ENCODE data around the gene GID4.

GID4 gene

GRCh38 chr17:18041776-18042175, 2.6 kb downstream of the GID4 start:
- peaks cover 0 to 5% of the 10 kb centered on the region in 2 donors for H3K36me3 ChIP-seq (ENCODE audit: control insufficient read depth in 1 of 2, insufficient read depth in 2 of 2, low read length in 2 of 2)
- H3K9ac ChIP-seq (ENCODE audit: low read depth in 1 of 2, low read length in 2 of 2): no peak overlapping the region
- H3K9me3 ChIP-seq (ENCODE audit: control insufficient read depth in 1 of 2, low read length in 2 of 2): no peaks in the 10 kb centered on the region
- peaks cover 22% of the 10 kb centered on the region in 2 donors for H3K4me1 ChIP-seq (ENCODE audit: control insufficient read depth in 1 of 2, insufficient read depth in 2 of 2, low read length in 2 of 2)
- no peak overlapping the region for H3K4me3 ChIP-seq (ENCODE audit: low read depth in 1 of 2, low read length in 2 of 2)
- no peaks in the 10 kb centered on the region for H3K27me3 ChIP-seq (ENCODE audit: control insufficient read depth in 1 of 2, insufficient read depth in 2 of 2, low read length in 2 of 2)
- no peak overlapping the region for H3K27ac ChIP-seq (ENCODE audit: low read depth, low read length)

DNA sequence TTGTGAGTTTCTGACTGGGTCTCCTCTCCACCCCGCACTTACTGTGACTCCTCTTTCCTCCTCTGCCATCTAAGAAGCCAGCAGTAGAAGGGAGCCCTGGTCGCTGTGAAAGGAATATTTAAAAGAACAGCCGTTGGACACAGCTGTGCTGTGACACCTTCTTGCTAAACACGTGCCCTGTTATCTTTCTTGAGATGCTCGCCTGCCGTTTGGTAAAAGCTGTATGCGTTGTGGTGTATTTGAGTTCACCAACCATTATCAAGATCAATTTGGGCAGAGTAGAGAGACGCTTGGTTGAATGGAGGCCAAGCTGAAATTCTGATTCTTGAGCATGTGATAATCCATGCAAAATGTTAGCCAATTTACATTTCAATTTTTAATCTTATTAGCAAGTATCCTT, 3.8 kb downstream of the GID4 start:
- no peak overlapping the region for H3K27ac ChIP-seq (ENCODE audit: low read depth, low read length)
- H3K9ac ChIP-seq (ENCODE audit: low read depth in 1 of 2, low read length in 2 of 2): no peak overlapping the region
- H3K27me3 ChIP-seq (ENCODE audit: control insufficient read depth in 1 of 2, insufficient read depth in 2 of 2, low read length in 2 of 2): no peaks in the 10 kb centered on the region
- no peak overlapping the region for H3K4me3 ChIP-seq (ENCODE audit: low read depth in 1 of 2, low read length in 2 of 2)
- peaks cover 15 to 16% of the 10 kb centered on the region in 2 donors for H3K4me1 ChIP-seq (ENCODE audit: control insufficient read depth in 1 of 2, insufficient read depth in 2 of 2, low read length in 2 of 2)
- no peaks in the 10 kb centered on the region for H3K9me3 ChIP-seq (ENCODE audit: control insufficient read depth in 1 of 2, low read length in 2 of 2)
- peaks cover 3 to 11% of the 10 kb centered on the region in 2 donors for H3K36me3 ChIP-seq (ENCODE audit: control insufficient read depth in 1 of 2, insufficient read depth in 2 of 2, low read length in 2 of 2)

DNA sequence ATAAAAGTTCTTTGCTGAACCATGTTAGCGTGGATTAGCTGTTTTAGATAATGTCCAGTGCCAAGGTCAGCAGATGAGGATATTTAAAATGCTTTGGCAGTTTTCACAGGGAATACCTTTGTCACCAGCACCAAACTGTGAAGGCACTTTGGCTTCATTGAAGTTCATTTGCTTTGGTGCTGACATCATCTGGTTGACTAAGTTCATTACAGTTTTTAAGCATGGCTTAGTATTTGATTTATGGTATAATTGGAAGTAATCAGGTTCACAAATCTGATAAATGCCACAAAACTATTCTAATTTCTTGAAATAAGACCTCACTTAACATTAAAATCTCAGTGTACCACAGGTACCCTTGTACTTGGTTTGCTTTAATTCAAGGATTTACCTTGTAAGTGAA, 4.3 kb downstream of the GID4 start:
- Histone ChIP-seq H3K36me3 (ENCODE audit: control insufficient read depth in 1 of 2, insufficient read depth in 2 of 2, low read length in 2 of 2) (peaks cover 3 to 11% of the 10 kb centered on the region in 2 donors), H3K27me3 (ENCODE audit: control insufficient read depth in 1 of 2, insufficient read depth in 2 of 2, low read length in 2 of 2) (no peaks in the 10 kb centered on the region), H3K4me1 (ENCODE audit: control insufficient read depth in 1 of 2, insufficient read depth in 2 of 2, low read length in 2 of 2) (peaks cover 11% of the 10 kb centered on the region in 2 donors), H3K9ac (ENCODE audit: low read depth in 1 of 2, low read length in 2 of 2) (no peak overlapping the region), H3K27ac (ENCODE audit: low read depth, low read length) (no peak overlapping the region), H3K4me3 (ENCODE audit: low read depth in 1 of 2, low read length in 2 of 2) (no peak overlapping the region), H3K9me3 (ENCODE audit: control insufficient read depth in 1 of 2, low read length in 2 of 2) (no peaks in the 10 kb centered on the region)

- Histone ChIP-seq H3K36me3 (ENCODE audit: control insufficient read depth in 1 of 2, insufficient read depth in 2 of 2, low read length in 2 of 2) (peaks cover 3 to 11% of the 10 kb centered on the region in 2 donors), H3K4me3 (ENCODE audit: low read depth in 1 of 2, low read length in 2 of 2) (no peak overlapping the region), H3K4me1 (ENCODE audit: control insufficient read depth in 1 of 2, insufficient read depth in 2 of 2, low read length in 2 of 2) (peaks cover 10 to 11% of the 10 kb centered on the region in 2 donors), H3K27ac (ENCODE audit: low read depth, low read length) (no peak overlapping the region), H3K9me3 (ENCODE audit: control insufficient read depth in 1 of 2, low read length in 2 of 2) (no peaks in the 10 kb centered on the region), H3K9ac (ENCODE audit: low read depth in 1 of 2, low read length in 2 of 2) (no peak overlapping the region), H3K27me3 (ENCODE audit: control insufficient read depth in 1 of 2, insufficient read depth in 2 of 2, low read length in 2 of 2) (no peaks in the 10 kb centered on the region)
Measured at GRCh38 chr17:18044609-18045008, 5.4 kb downstream of the GID4 start.

DNA sequence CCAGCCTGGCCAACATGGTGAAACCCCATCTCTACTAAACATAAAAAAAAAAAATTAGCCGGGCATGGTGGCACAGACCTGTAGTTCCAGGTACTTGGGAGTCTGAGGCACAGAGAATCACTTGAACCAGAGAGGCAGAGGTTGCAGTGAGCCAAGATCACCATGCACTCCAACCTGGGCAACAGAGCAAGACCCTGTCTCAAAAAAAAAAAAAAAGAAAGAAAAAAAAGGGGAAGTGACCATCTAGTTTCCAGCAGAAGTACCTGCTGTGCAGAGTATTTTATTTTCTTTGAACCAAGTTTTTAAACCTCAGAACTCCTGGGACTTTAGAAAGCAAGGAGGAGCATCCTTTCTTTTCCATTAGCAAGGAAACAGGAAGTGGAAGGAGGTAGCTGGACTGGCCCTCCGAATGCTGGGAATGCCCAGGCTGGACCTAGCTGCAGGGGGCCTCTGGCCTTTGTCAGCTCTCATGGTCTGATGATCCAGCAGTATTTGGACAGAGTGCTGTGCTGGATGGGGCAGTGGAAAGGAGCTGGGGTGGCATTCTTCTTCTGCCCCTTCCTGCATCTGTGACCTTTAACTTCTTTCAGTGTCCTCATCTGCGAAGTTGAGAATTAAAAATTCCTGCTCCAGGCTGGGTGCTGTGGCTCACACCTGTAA, 6.6 kb downstream of the GID4 start:
- Histone ChIP-seq H3K4me1 (ENCODE audit: control insufficient read depth in 1 of 2, insufficient read depth in 2 of 2, low read length in 2 of 2) (peaks cover under 1 to 3% of the 10 kb centered on the region in 2 donors), H3K27ac (ENCODE audit: low read depth, low read length) (no peak overlapping the region), H3K27me3 (ENCODE audit: control insufficient read depth in 1 of 2, insufficient read depth in 2 of 2, low read length in 2 of 2) (no peaks in the 10 kb centered on the region)

GRCh38 chr17:18055597-18055996, 16.4 kb downstream of the GID4 start:
- H3K27ac ChIP-seq (ENCODE audit: low read depth, low read length): no peak overlapping the region
- H3K9ac ChIP-seq (ENCODE audit: low read depth in 1 of 2, low read length in 2 of 2): no peak overlapping the region
- H3K27me3 ChIP-seq (ENCODE audit: control insufficient read depth in 1 of 2, insufficient read depth in 2 of 2, low read length in 2 of 2): no peaks in the 10 kb centered on the region
- H3K36me3 ChIP-seq (ENCODE audit: control insufficient read depth in 1 of 2, insufficient read depth in 2 of 2, low read length in 2 of 2): peaks cover 27 to 34% of the 10 kb centered on the region in 2 donors
- H3K9me3 ChIP-seq (ENCODE audit: control insufficient read depth in 1 of 2, low read length in 2 of 2): no peaks in the 10 kb centered on the region
- no peak overlapping the region for H3K4me3 ChIP-seq (ENCODE audit: low read depth in 1 of 2, low read length in 2 of 2)
- H3K4me1 ChIP-seq (ENCODE audit: control insufficient read depth in 1 of 2, insufficient read depth in 2 of 2, low read length in 2 of 2): no peaks in the 10 kb centered on the region

More for the DNA sequence above, 6.6 kb downstream of the GID4 start:
- Histone ChIP-seq H3K9me3 (ENCODE audit: control insufficient read depth in 1 of 2, low read length in 2 of 2) (no peaks in the 10 kb centered on the region), H3K36me3 (ENCODE audit: control insufficient read depth in 1 of 2, insufficient read depth in 2 of 2, low read length in 2 of 2) (peaks cover 3 to 14% of the 10 kb centered on the region in 2 donors), H3K9ac (ENCODE audit: low read depth in 1 of 2, low read length in 2 of 2) (no peak overlapping the region), H3K4me3 (ENCODE audit: low read depth in 1 of 2, low read length in 2 of 2) (no peak overlapping the region)

- Histone ChIP-seq H3K4me1 (ENCODE audit: control insufficient read depth in 1 of 2, insufficient read depth in 2 of 2, low read length in 2 of 2) (no peaks in the 10 kb centered on the region), H3K27ac (ENCODE audit: low read depth, low read length) (no peak overlapping the region), H3K36me3 (ENCODE audit: control insufficient read depth in 1 of 2, insufficient read depth in 2 of 2, low read length in 2 of 2) (peaks cover 27 to 37% of the 10 kb centered on the region in 2 donors), H3K9me3 (ENCODE audit: control insufficient read depth in 1 of 2, low read length in 2 of 2) (no peaks in the 10 kb centered on the region), H3K4me3 (ENCODE audit: low read depth in 1 of 2, low read length in 2 of 2) (no peak overlapping the region), H3K9ac (ENCODE audit: low read depth in 1 of 2, low read length in 2 of 2) (no peak overlapping the region), H3K27me3 (ENCODE audit: control insufficient read depth in 1 of 2, insufficient read depth in 2 of 2, low read length in 2 of 2) (no peaks in the 10 kb centered on the region)
Measured at GRCh38 chr17:18056214-18056613, 17.0 kb downstream of the GID4 start.

DNA sequence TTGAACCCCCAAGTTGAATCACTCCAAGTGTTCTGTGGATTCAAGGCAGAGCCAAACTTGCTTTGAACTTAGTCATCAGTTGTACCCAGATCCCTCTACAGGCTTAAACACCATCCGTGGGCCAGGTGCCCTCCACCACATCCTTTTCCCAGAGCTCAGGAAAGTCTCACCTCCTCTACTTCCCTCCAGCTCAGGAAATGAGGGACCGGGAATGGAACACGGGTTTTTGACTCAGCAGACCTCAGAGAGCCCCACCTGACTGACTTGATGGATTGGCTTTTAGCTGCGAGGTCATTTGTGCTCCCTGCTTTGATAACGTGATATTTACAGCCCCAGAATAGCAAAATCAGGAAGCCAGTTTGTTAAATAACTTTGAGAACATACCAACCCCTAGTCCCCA, 20.1 kb downstream of the GID4 start:
- no peaks in the 10 kb centered on the region for H3K9me3 ChIP-seq (ENCODE audit: control insufficient read depth in 1 of 2, low read length in 2 of 2)
- no peaks in the 10 kb centered on the region for H3K27me3 ChIP-seq (ENCODE audit: control insufficient read depth in 1 of 2, insufficient read depth in 2 of 2, low read length in 2 of 2)
- no peak overlapping the region for H3K9ac ChIP-seq (ENCODE audit: low read depth in 1 of 2, low read length in 2 of 2)
- H3K4me1 ChIP-seq (ENCODE audit: control insufficient read depth in 1 of 2, insufficient read depth in 2 of 2, low read length in 2 of 2): no peaks in the 10 kb centered on the region
- no peak overlapping the region for H3K27ac ChIP-seq (ENCODE audit: low read depth, low read length)
- no peak overlapping the region for H3K4me3 ChIP-seq (ENCODE audit: low read depth in 1 of 2, low read length in 2 of 2)
- peaks cover 29 to 51% of the 10 kb centered on the region in 2 donors for H3K36me3 ChIP-seq (ENCODE audit: control insufficient read depth in 1 of 2, insufficient read depth in 2 of 2, low read length in 2 of 2)

- Histone ChIP-seq H3K27me3 (ENCODE audit: control insufficient read depth in 1 of 2, insufficient read depth in 2 of 2, low read length in 2 of 2) (no peaks in the 10 kb centered on the region), H3K9ac (ENCODE audit: low read depth in 1 of 2, low read length in 2 of 2) (no peak overlapping the region), H3K9me3 (ENCODE audit: control insufficient read depth in 1 of 2, low read length in 2 of 2) (no peaks in the 10 kb centered on the region), H3K4me1 (ENCODE audit: control insufficient read depth in 1 of 2, insufficient read depth in 2 of 2, low read length in 2 of 2) (no peaks in the 10 kb centered on the region), H3K27ac (ENCODE audit: low read depth, low read length) (no peak overlapping the region), H3K36me3 (ENCODE audit: control insufficient read depth in 1 of 2, insufficient read depth in 2 of 2, low read length in 2 of 2) (peaks cover 9 to 51% of the 10 kb centered on the region in 2 donors), H3K4me3 (ENCODE audit: low read depth in 1 of 2, low read length in 2 of 2) (no peak overlapping the region)
Measured at GRCh38 chr17:18064053-18064452, 24.8 kb downstream of the GID4 start.

DNA sequence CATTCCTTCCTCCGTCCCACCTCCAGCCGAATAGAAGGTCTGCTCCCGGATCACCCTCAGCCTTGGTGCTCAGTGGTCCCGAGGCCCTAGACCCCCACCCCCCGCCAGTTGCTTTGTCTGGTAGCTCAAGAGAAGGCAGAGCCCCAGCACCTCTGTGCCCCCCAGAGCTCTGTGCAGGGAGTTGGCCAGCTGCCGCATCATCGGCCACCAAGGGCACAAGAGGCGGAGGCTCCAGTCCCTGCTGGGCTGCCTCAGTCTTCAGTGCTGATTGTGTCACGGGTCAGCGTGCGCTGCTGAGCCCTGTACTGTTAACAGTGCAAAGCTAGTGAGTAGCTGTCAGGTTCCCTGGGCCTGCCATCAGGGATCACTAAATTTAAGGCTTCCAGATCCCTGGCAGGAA, 26.3 kb downstream of the GID4 start:
- Histone ChIP-seq H3K4me3 (ENCODE audit: low read depth in 1 of 2, low read length in 2 of 2) (no peak overlapping the region), H3K27me3 (ENCODE audit: control insufficient read depth in 1 of 2, insufficient read depth in 2 of 2, low read length in 2 of 2) (no peaks in the 10 kb centered on the region), H3K36me3 (ENCODE audit: control insufficient read depth in 1 of 2, insufficient read depth in 2 of 2, low read length in 2 of 2) (peaks cover 6 to 46% of the 10 kb centered on the region in 2 donors), H3K4me1 (ENCODE audit: control insufficient read depth in 1 of 2, insufficient read depth in 2 of 2, low read length in 2 of 2) (no peaks in the 10 kb centered on the region), H3K9me3 (ENCODE audit: control insufficient read depth in 1 of 2, low read length in 2 of 2) (no peaks in the 10 kb centered on the region), H3K27ac (ENCODE audit: low read depth, low read length) (no peak overlapping the region), H3K9ac (ENCODE audit: low read depth in 1 of 2, low read length in 2 of 2) (no peak overlapping the region)

All from duodenal mucosa (tissue), 2 donors.